Thyroid gland (tissue), 4 donors: Measurements from ENCODE around the gene KLHDC4. TPM values are rescaled to one million over a fixed set of nuclear protein-coding genes. Genes with fewer than 3 reads are reported as not detected.

Experiments
- DNase-seq, 2 donors: peaks; one replicate each; pipeline ENCODE4 v3.0.0-alpha.2; 2019
- H3K27ac ChIP-seq, 3 donors: fragments of 200-600 bp; sonication (generic); 1 replicate in 2 of 3; 2 replicates in 1 of 3; pipeline ENCODE4 v1.5.1; 2016 to 2019; ENCODE audit warnings: mild to moderate bottlenecking in 1 of 3, moderate library complexity in 1 of 3
- H3K27me3 ChIP-seq: fragments of 200-600 bp; sonication (generic); one replicate; pipeline ENCODE4 v1.5.1; 2019
- H3K36me3 ChIP-seq, 2 donors: fragments of 200-600 bp; sonication (generic); one replicate each; pipeline ENCODE4 v1.5.1; 2016 to 2019
- H3K4me1 ChIP-seq, 2 donors: fragments of 200-600 bp; sonication (generic); one replicate each; pipeline ENCODE4 v1.5.1; 2017 to 2019
- H3K4me3 ChIP-seq, 3 donors: fragments of 200-600 bp; sonication (generic); replicated peaks in 1 of 3; 1 replicate in 2 of 3; 2 replicates in 1 of 3; pipeline ENCODE4 v1.5.1; 2016; ENCODE audit warnings: mild to moderate bottlenecking in 1 of 3
- H3K9me3 ChIP-seq: fragments of 200-600 bp; sonication (generic); one replicate; pipeline ENCODE4 v1.5.1; 2017
- CTCF ChIP-seq, 6 experiments: fragments of 200-600 bp in 3 of 6; fragments of 450-650 bp in 3 of 6; sonication (generic) in 3 of 6; IDR thresholded peaks; one replicate each; pipeline ENCODE4 v1.5.1; 2016 to 2019; ENCODE audit warnings: antibody characterized with exemption in 6 of 6, mild to moderate bottlenecking in 2 of 6, inconsistent platforms in 1 of 6, moderate library complexity in 1 of 6
- POLR2A ChIP-seq, 2 donors: fragments of 450-650 bp; IDR thresholded peaks; one replicate each; pipeline ENCODE4 v1.6.1; 2017; ENCODE audit warnings: antibody characterized with exemption in 2 of 2, mild to moderate bottlenecking in 2 of 2, moderate library complexity in 1 of 2
- WGBS, 2 donors: methylation state at CpG; one replicate each; pipeline ENCODE4 v1.1.5; 2017; 5-methylcytosine and 5-hydroxymethylcytosine counted together
- intact Hi-C: fragments of 100-400 bp; cut with DNase I; formaldehyde crosslinking; loops from one replicate; pipeline ENCODE4 v1.15.1; 2023
- total RNA-seq, 4 donors: library from RNA; depleted of rRNA; stranded (reverse); fragments of >200 nt; gene quantifications; one replicate each; pipeline ENCODE4 v1.2.3, GENCODE V29; 2016

KLHDC4 gene
- total RNA-seq, 4 donors from 2014 or later, result 19.9 to 40.9 (median 30.3) TPM

- H3K4me1 ChIP-seq, result no peaks in the 10 kb centered on the region
- H3K9me3 ChIP-seq, result no peaks in the 10 kb centered on the region
- TF ChIP-seq POLR2A (IDR thresholded peaks at IDR 0.05) (no peak), CTCF (IDR thresholded peaks at IDR 0.05) (no peak)
- no peaks in the 10 kb centered on the region for H3K27me3 ChIP-seq
- no peak overlapping the region for H3K4me3 ChIP-seq
- intact Hi-C loops, result no loop called here
- WGBS, 2 donors, result 90 to 93% methylated on average over 19 of the region's 20 CpGs
- H3K36me3 ChIP-seq, result no peaks in the 10 kb centered on the region
- H3K27ac ChIP-seq, result no peak overlapping the region
- no peak for DNase-seq
Measured at GRCh38 chr16:87694441-87695125, 71.2 kb downstream of the KLHDC4 start.

- Histone ChIP-seq H3K4me1 (no peaks in the 10 kb centered on the region), H3K36me3 (no peaks in the 10 kb centered on the region), H3K4me3 (no peak overlapping the region), H3K9me3 (no peaks in the 10 kb centered on the region), H3K27me3 (no peaks in the 10 kb centered on the region), H3K27ac (no peak overlapping the region)
- no peak for DNase-seq
- intact Hi-C loops, result no loop called here
- 94 to 96% methylated on average over 15 of the region's 16 CpGs for WGBS, 2 donors
- TF ChIP-seq POLR2A (IDR thresholded peaks at IDR 0.05), result no peak
- no peak for TF ChIP-seq CTCF (IDR thresholded peaks at IDR 0.05)
Measured at GRCh38 chr16:87693827-87694226, 72.0 kb downstream of the KLHDC4 start.

GRCh38 chr16:87692756-87693155, 73.0 kb downstream of the KLHDC4 start:
- WGBS, 2 donors, result 85 to 86% methylated on average over 4 to 12 of the region's 12 CpGs
- no peaks in the 10 kb centered on the region for H3K36me3 ChIP-seq
- no peaks in the 10 kb centered on the region for H3K9me3 ChIP-seq
- no peak overlapping the region for H3K27ac ChIP-seq
- no peak overlapping the region for H3K4me3 ChIP-seq
- intact Hi-C loops, result no loop called here
- H3K27me3 ChIP-seq, result no peaks in the 10 kb centered on the region
- no peak for TF ChIP-seq CTCF (IDR thresholded peaks at IDR 0.05)
- no peak for TF ChIP-seq POLR2A (IDR thresholded peaks at IDR 0.05)
- no peaks in the 10 kb centered on the region for H3K4me1 ChIP-seq
- DNase-seq, result no peak

- Histone ChIP-seq H3K27me3 (no peaks in the 10 kb centered on the region), H3K9me3 (no peaks in the 10 kb centered on the region), H3K36me3 (no peaks in the 10 kb centered on the region), H3K4me1 (peaks cover 0 to 3% of the 10 kb centered on the region in 2 donors), H3K4me3 (no peak overlapping the region), H3K27ac (no peak overlapping the region)
- 80 to 86% methylated on average over 4 to 7 of the region's 7 CpGs for WGBS, 2 donors
- intact Hi-C loops, result no loop called here
- no peak for DNase-seq
- TF ChIP-seq CTCF (IDR thresholded peaks at IDR 0.05) (no peak), POLR2A (IDR thresholded peaks at IDR 0.05) (no peak)
Measured at GRCh38 chr16:87692176-87692575, 73.6 kb downstream of the KLHDC4 start.

- H3K9me3 ChIP-seq, result no peaks in the 10 kb centered on the region
- TF ChIP-seq CTCF (IDR thresholded peaks at IDR 0.05) (no peak), POLR2A (IDR thresholded peaks at IDR 0.05) (no peak)
- H3K36me3 ChIP-seq, result no peaks in the 10 kb centered on the region
- intact Hi-C loops, result no loop called here
- peaks cover 2 to 8% of the 10 kb centered on the region in 2 donors for H3K4me1 ChIP-seq
- H3K4me3 ChIP-seq, result no peak overlapping the region
- H3K27me3 ChIP-seq, result no peaks in the 10 kb centered on the region
- WGBS, 2 donors, result 68 to 72% methylated on average over 14 of the region's 14 CpGs
- no peak for DNase-seq
- no peak overlapping the region for H3K27ac ChIP-seq
Measured at GRCh38 chr16:87691686-87692079, 74.1 kb downstream of the KLHDC4 start.
